ENCODE results near the gene GHRH. TPM values are rescaled to one million over a fixed set of nuclear protein-coding genes. Genes with fewer than 3 reads are reported as not detected.

The GHRH gene
- total and polyA plus RNA-seq, 11 donors = not detected

DNA sequence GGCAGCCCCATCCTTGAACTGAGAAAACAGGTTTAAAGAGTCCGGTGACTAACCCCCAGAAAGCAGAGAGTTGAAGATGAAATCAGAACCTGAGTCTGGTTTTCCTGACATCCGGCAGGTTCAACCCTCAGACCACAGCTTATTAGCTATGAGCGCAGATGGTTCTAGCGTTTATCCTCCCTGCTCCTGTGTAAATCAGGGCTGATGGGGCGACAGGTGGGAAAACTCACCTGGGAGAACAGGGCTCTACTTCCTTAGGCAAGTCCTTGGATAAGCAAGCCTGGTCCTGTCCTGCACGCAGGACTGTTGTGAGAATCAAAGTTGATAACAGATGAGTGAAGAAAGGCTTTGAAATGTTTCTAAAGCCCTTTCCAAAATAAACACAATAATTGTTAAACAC, 31.4 kb downstream of the GHRH start:
- Histone ChIP-seq H3K9me3 (no peaks in the 10 kb centered on the region), H3K4me3 (no peak overlapping the region), H3K27ac (no peak overlapping the region), H3K27me3 (no peaks in the 10 kb centered on the region), H3K36me3 (peaks cover 0 to 100% (median 99%) of the 10 kb centered on the region in 9 donors), H3K4me1 (peaks cover 0 to 41% (median 19%) of the 10 kb centered on the region in 12 donors)
- no peak for DNase-seq
- TF ChIP-seq, protein P1, sequence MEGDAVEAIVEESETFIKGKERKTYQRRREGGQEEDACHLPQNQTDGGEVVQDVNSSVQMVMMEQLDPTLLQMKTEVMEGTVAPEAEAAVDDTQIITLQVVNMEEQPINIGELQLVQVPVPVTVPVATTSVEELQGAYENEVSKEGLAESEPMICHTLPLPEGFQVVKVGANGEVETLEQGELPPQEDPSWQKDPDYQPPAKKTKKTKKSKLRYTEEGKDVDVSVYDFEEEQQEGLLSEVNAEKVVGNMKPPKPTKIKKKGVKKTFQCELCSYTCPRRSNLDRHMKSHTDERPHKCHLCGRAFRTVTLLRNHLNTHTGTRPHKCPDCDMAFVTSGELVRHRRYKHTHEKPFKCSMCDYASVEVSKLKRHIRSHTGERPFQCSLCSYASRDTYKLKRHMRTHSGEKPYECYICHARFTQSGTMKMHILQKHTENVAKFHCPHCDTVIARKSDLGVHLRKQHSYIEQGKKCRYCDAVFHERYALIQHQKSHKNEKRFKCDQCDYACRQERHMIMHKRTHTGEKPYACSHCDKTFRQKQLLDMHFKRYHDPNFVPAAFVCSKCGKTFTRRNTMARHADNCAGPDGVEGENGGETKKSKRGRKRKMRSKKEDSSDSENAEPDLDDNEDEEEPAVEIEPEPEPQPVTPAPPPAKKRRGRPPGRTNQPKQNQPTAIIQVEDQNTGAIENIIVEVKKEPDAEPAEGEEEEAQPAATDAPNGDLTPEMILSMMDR (IDR thresholded peaks at IDR 0.05) = no peak
- TF ChIP-seq POLR2A (IDR thresholded peaks at IDR 0.05) = no peak
- intact Hi-C loops (cut with DNase I) = no loop called here
- 90 to 98% (median 97%) methylated on average over 6 of the region's 6 CpGs for WGBS, 4 donors
- no peak for ATAC-seq

DNA sequence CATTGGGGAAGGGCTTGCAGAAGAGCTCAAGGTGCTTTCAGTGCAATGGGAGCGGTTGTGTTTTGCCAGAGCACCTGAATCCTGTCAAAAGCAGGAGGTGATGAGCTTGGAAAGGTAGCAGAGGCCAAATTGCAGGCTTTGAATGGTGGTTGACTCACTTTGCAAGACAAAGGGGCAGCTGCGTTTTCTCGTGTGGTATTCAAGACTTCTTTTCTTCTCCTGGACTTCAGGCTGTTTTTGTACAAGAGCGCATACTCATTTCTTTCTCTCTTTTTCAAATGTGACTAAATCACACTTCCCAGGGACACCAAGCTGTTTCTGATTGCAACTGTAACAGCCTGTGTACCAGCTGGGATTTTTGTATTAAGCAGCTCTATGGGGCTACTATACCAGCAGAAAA, 32.3 kb downstream of the GHRH start:
- DNase-seq (no peak), ATAC-seq (no peak)
- intact Hi-C loops (cut with DNase I) = no loop called here
- no peak overlapping the region for H3K4me3 ChIP-seq
- no peaks in the 10 kb centered on the region for H3K27me3 ChIP-seq
- TF ChIP-seq, protein P1 (IDR thresholded peaks at IDR 0.05) = no peak
- TF ChIP-seq POLR2A (IDR thresholded peaks at IDR 0.05) = no peak
- H3K36me3 ChIP-seq = peaks cover 2 to 100% (median 99%) of the 10 kb centered on the region in 9 donors
- H3K27ac ChIP-seq = peak overlapping the region in 2 of 12 donors; percentile 73 to 78
- 91 to 95% (median 93%) methylated on average over 4 of the region's 4 CpGs for WGBS, 4 donors
- no peaks in the 10 kb centered on the region for H3K9me3 ChIP-seq
- H3K4me1 ChIP-seq = peaks cover 0 to 38% (median 19%) of the 10 kb centered on the region in 12 donors

GRCh38 chr20:37228656-37229055, 33.0 kb downstream of the GHRH start:
- DNase-seq (peak in 4 of 5 donors; percentile 29 to 65 (median 52)), ATAC-seq (peak; percentile 76 to 91 (median 82))
- Histone ChIP-seq H3K9me3 (no peaks in the 10 kb centered on the region), H3K4me1 (peaks cover 0 to 38% (median 21%) of the 10 kb centered on the region in 12 donors), H3K4me3 (no peak overlapping the region), H3K27me3 (no peaks in the 10 kb centered on the region), H3K36me3 (peaks cover 6 to 100% (median 99%) of the 10 kb centered on the region in 9 donors), H3K27ac (peak overlapping the region in 11 of 12 donors; percentile 26 to 78 (median 69))
- 62 to 67% (median 65%) methylated on average over 5 of the region's 5 CpGs for WGBS, 4 donors
- no peak for TF ChIP-seq POLR2A (IDR thresholded peaks at IDR 0.05)
- TF ChIP-seq, protein P1 (IDR thresholded peaks at IDR 0.05) = no peak
- intact Hi-C loops (cut with DNase I) = no loop called here

DNA sequence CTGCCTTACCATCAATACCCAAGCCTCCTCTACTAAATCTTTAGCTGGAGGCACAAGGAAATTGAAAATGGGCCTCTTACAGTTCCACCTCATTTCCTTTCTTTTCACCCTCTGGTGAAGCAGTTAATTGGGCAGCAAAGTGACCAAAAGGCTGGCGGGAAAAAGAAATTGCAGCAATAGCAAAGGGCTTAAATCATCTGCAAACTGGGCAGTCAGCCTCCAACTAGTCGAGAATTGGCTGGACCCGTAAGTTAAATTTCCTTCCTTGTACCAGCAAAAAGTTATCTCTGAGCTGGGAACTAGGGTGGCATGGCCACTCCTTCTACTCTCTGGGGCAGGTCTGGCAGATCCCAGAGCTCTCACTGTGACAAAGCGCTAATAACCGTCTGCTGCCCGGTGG, 33.5 kb downstream of the GHRH start:
- intact Hi-C loops (cut with DNase I) = no loop called here
- Histone ChIP-seq H3K4me3 (no peak overlapping the region), H3K27ac (peak overlapping the region in 11 of 12 donors; percentile 26 to 78 (median 69)), H3K36me3 (peaks cover 7 to 100% (median 99%) of the 10 kb centered on the region in 9 donors), H3K9me3 (no peaks in the 10 kb centered on the region), H3K4me1 (peaks cover 0 to 39% (median 24%) of the 10 kb centered on the region in 12 donors), H3K27me3 (no peaks in the 10 kb centered on the region)
- 55 to 66% (median 59%) methylated on average over 6 of the region's 6 CpGs for WGBS, 4 donors
- TF ChIP-seq, protein P1 (IDR thresholded peaks at IDR 0.05) = no peak
- no peak for TF ChIP-seq POLR2A (IDR thresholded peaks at IDR 0.05)
- DNase-seq = peak in 1 of 5 donors; percentile 32
- peak; percentile 31 to 56 (median 51) for ATAC-seq
